Endothelial cell of umbilical vein (primary cell): ENCODE data around the gene SLC39A8. TPM values are rescaled to one million over a fixed set of nuclear protein-coding genes. Genes with fewer than 3 reads are reported as not detected.
"Not testable (repeated sequence)": the region's sequence is repeated elsewhere in the genome, so short reads cannot be mapped to it uniquely, and the experiment has no call there.

Experiments used
- BruUV-seq: library from RNA; stranded (reverse); fragments of 400-500 nt; replicated peaks from 2 replicates; lab custom pipeline; 2021; lab: Mats Ljungman, UMichigan
- CTCF ChIA-PET: fragments of 300-600, 350-600 bp; sonication (Branson Sonifier 250); formaldehyde crosslinking; loops from one replicate; lab custom pipeline; 2021; ENCODE audit warnings: antibody characterized with exemption, inconsistent platforms; lab: Charles Lee
- POLR2A ChIA-PET: fragments of 300-600, 350-600 bp; sonication (Branson Sonifier 250); formaldehyde crosslinking; loops from one replicate; lab custom pipeline; 2021; ENCODE audit warnings: antibody characterized with exemption, inconsistent platforms; lab: Charles Lee
- DNase-seq: peaks from one replicate; pipeline ENCODE4 v3.0.0-alpha.2; 2011; ENCODE audit warnings: low read depth, low spot score
- FAIRE-seq: peaks from 2 replicates; lab custom pipeline; 2011; peaks lifted over from hg19 to GRCh38; lab: Jason Lieb, UNC
- H2AFZ ChIP-seq: 2 replicates; pipeline ENCODE4 v1.6.0; 2012; ENCODE audit warnings: low read depth, low read length, control low read depth, inconsistent platforms
- H3K27ac ChIP-seq: 2 replicates; pipeline ENCODE4 v1.5.1; 2011; ENCODE audit warnings: low read depth, mild to moderate bottlenecking, control low read depth, low read length, moderate library complexity; ENCODE audit not compliant: insufficient read depth
- H3K27me3 ChIP-seq, 2 experiments: 2 replicates each; pipeline versions ENCODE4 v1.6.0 to v1.6.1; 2011; ENCODE audit warnings: low read length in 2 of 2, mixed read lengths in 1 of 2; ENCODE audit not compliant: control insufficient read depth in 2 of 2, insufficient read depth in 2 of 2
- H3K36me3 ChIP-seq, 2 experiments: 2 replicates in 1 of 2; 3 replicates in 1 of 2; pipeline ENCODE4 v1.5.1; 2011; ENCODE audit warnings: low read length in 2 of 2, mild to moderate bottlenecking in 1 of 2, moderate library complexity in 1 of 2; ENCODE audit not compliant: control insufficient read depth in 2 of 2, insufficient read depth in 2 of 2; ENCODE audit errors: extremely low read depth in 1 of 2
- H3K4me1 ChIP-seq: 3 replicates; pipeline ENCODE4 v1.5.1; 2011; ENCODE audit warnings: mild to moderate bottlenecking, low read length; ENCODE audit not compliant: control insufficient read depth, insufficient read depth; ENCODE audit errors: extremely low read depth
- H3K4me2 ChIP-seq: 2 replicates; pipeline ENCODE4 v1.6.1; 2011; ENCODE audit warnings: low read length, control low read depth, mixed read lengths; ENCODE audit not compliant: insufficient read depth
- H3K4me3 ChIP-seq, 3 experiments: fragments of 200-600 bp in 1 of 3; sonication (generic), shearing (Covaris generic) in 1 of 3; replicated peaks in 1 of 3; 2 replicates each; pipeline ENCODE4 v1.5.1; 2011 to 2016; ENCODE audit warnings: control low read depth in 3 of 3, low read length in 3 of 3, mild to moderate bottlenecking in 2 of 3, inconsistent platforms in 1 of 3, low read depth in 1 of 3, moderate library complexity in 1 of 3; ENCODE audit not compliant: insufficient read depth in 1 of 3
- H3K79me2 ChIP-seq: 2 replicates; pipeline ENCODE4 v1.6.0; 2012; ENCODE audit warnings: low read length, inconsistent platforms; ENCODE audit not compliant: control insufficient read depth, insufficient read depth
- H3K9ac ChIP-seq: replicated peaks from 2 replicates; pipeline ENCODE3; 2011; ENCODE audit warnings: low read length, control low read depth; ENCODE audit not compliant: insufficient read depth; ENCODE audit errors: extremely low read depth
- H3K9me1 ChIP-seq: replicated peaks from 3 replicates; pipeline ENCODE4 v1.6.0; 2011; ENCODE audit warnings: mild to moderate bottlenecking, low read length; ENCODE audit not compliant: control insufficient read depth, insufficient read depth; ENCODE audit errors: extremely low read depth
- H3K9me3 ChIP-seq: replicated peaks from 2 replicates; pipeline ENCODE4 v1.5.1; 2012; ENCODE audit warnings: low read length, inconsistent platforms; ENCODE audit not compliant: control insufficient read depth, insufficient read depth
- H4K20me1 ChIP-seq: replicated peaks from 2 replicates; pipeline ENCODE3; 2011; ENCODE audit warnings: mild to moderate bottlenecking, low read length; ENCODE audit not compliant: control insufficient read depth, insufficient read depth; ENCODE audit errors: extremely low read depth
- EZH2 ChIP-seq: IDR thresholded peaks from 2 replicates; pipeline ENCODE4 v1.6.1; 2012; ENCODE audit warnings: borderline replicate concordance, low read depth, mild to moderate bottlenecking, moderate library complexity, low read length, inconsistent platforms; ENCODE audit not compliant: severe bottlenecking
- FOS ChIP-seq: IDR thresholded peaks from 2 replicates; pipeline ENCODE4 v1.6.1; 2011; ENCODE audit warnings: mild to moderate bottlenecking, low read length, moderate library complexity, borderline replicate concordance; ENCODE audit not compliant: insufficient read depth
- GATA2 ChIP-seq: IDR thresholded peaks from 2 replicates; pipeline ENCODE4 v1.7.0; 2011; ENCODE audit warnings: low read depth, mild to moderate bottlenecking, moderate library complexity, mixed read lengths, low read length; ENCODE audit not compliant: insufficient read length, insufficient read depth
- JUN ChIP-seq: IDR thresholded peaks from 2 replicates; pipeline ENCODE4 v1.6.1; 2011; ENCODE audit warnings: borderline replicate concordance, low read depth; ENCODE audit not compliant: insufficient read length, insufficient read depth
- MYC ChIP-seq: IDR thresholded peaks from one replicate; pipeline ENCODE4 v1.6.1; 2011; ENCODE audit warnings: mild to moderate bottlenecking, low read depth, low read length
- POLR2A ChIP-seq: IDR thresholded peaks from 2 replicates; pipeline ENCODE4 v1.6.1; 2012; ENCODE audit warnings: low read depth, mild to moderate bottlenecking, control low read depth, low read length
- POLR2AphosphoS5 ChIP-seq: IDR thresholded peaks from 2 replicates; pipeline ENCODE4 v1.6.1; 2012; ENCODE audit warnings: low read depth, mild to moderate bottlenecking, control low read depth, low read length, moderate library complexity; ENCODE audit not compliant: insufficient read depth
- dilution Hi-C: fragments of 300-500 bp; cut with MboI; formaldehyde crosslinking; loops from one replicate; pipeline ENCODE4 v1.15.0; 2019; ENCODE audit warnings: low sequenced_read_pairs; ENCODE audit not compliant: extremely low pct_ligation_motif_present
- intact Hi-C: fragments of 100-400 bp; cut with micrococcal nuclease; formaldehyde crosslinking; loops from one replicate; pipeline ENCODE4 v1.10.0; 2022
- polyA plus RNA-seq, 4 experiments: library from polyadenylated mRNA; depleted of rRNA in 3 of 4; stranded (reverse) in 3 of 4; unstranded in 1 of 4; fragments of >200 nt; gene quantifications; 2 replicates each; pipeline versions ENCODE4 v1.2.1 to v1.2.3, GENCODE V29; 2011 to 2012; ENCODE audit warnings: missing spikeins in 1 of 4
- total RNA-seq: library from RNA; stranded (reverse); gene quantifications from 2 replicates; pipeline ENCODE4 v1.2.3, GENCODE V29; 2021
- TF ChIP-seq, protein P1 (sequence below), 2 donors: IDR thresholded peaks; 1 replicate in 1 of 2; 2 replicates in 1 of 2; pipeline ENCODE4 v1.5.1; 2011; ENCODE audit warnings: low read length in 2 of 2, mild to moderate bottlenecking in 2 of 2, moderate library complexity in 2 of 2, control low read depth in 1 of 2, inconsistent platforms in 1 of 2, low read depth in 1 of 2; ENCODE audit not compliant: insufficient read depth in 1 of 2; ENCODE audit errors: extremely low read depth in 1 of 2
- TF ChIP-seq, protein P2 (sequence below): IDR thresholded peaks from 2 replicates; pipeline ENCODE4 v1.6.1; 2011; ENCODE audit not compliant: insufficient read depth, insufficient read length

Gene SLC39A8
- total and polyA plus RNA-seq, 2 donors (not counting 3 experiments of a cell fraction or from before 2014, with no cell fraction given): 1.7 to 6.7 TPM

- ChIA-PET CTCF (no interaction called here), POLR2A (no interaction called here)
- Histone ChIP-seq H3K9me3 (no peaks in the 10 kb centered on the region), H3K27ac (no peak overlapping the region), H3K4me3 (no peak overlapping the region), H4K20me1 (no peaks in the 10 kb centered on the region), H3K36me3 (no peaks in the 10 kb centered on the region), H3K79me2 (no peaks in the 10 kb centered on the region), H3K27me3 (no peaks in the 10 kb centered on the region), H3K4me2 (no peak overlapping the region), H3K9ac (no peak overlapping the region), H3K9me1 (no peaks in the 10 kb centered on the region), H2AFZ (no peak overlapping the region), H3K4me1 (no peaks in the 10 kb centered on the region)
- no peak for DNase-seq
- TF ChIP-seq POLR2A (no peak), GATA2 (no peak), JUN (no peak), POLR2AphosphoS5 (no peak), MYC (no peak), EZH2 (no peak), FOS (no peak)
- TF ChIP-seq, protein P1, sequence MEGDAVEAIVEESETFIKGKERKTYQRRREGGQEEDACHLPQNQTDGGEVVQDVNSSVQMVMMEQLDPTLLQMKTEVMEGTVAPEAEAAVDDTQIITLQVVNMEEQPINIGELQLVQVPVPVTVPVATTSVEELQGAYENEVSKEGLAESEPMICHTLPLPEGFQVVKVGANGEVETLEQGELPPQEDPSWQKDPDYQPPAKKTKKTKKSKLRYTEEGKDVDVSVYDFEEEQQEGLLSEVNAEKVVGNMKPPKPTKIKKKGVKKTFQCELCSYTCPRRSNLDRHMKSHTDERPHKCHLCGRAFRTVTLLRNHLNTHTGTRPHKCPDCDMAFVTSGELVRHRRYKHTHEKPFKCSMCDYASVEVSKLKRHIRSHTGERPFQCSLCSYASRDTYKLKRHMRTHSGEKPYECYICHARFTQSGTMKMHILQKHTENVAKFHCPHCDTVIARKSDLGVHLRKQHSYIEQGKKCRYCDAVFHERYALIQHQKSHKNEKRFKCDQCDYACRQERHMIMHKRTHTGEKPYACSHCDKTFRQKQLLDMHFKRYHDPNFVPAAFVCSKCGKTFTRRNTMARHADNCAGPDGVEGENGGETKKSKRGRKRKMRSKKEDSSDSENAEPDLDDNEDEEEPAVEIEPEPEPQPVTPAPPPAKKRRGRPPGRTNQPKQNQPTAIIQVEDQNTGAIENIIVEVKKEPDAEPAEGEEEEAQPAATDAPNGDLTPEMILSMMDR (IDR thresholded peaks at IDR 0.05; ENCODE audit: extremely low read depth in 1 of 2, insufficient read depth in 1 of 2, low read depth in 1 of 2, low read length in 2 of 2): no peak
- TF ChIP-seq, protein P2, sequence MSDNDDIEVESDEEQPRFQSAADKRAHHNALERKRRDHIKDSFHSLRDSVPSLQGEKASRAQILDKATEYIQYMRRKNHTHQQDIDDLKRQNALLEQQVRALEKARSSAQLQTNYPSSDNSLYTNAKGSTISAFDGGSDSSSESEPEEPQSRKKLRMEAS: no peak
- intact Hi-C loops (no loop called here), dilution Hi-C loops (no loop called here)
- BruUV-seq: no TSS peak
- FAIRE-seq: no peak
Measured at GRCh38 chr4:102244878-102245535, 100.3 kb downstream of the SLC39A8 start.

DNA sequence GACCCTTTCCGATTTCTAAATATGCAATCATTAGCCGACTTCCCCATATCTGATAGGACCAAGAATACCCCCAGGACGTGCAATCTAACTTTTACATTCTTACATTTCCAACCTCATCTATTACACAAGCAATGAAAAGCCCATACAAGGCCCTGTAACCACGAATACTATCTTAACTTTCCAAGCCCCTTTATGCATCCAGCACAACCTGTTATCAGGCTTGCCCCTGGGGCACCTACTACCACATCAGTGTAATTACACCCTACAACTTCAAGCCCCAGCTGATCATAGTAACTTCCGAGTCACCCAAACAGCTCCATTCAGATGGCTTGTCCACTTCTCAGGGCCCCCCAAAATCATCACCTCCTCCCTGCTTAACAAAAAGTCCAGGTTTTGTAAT, 102.0 kb downstream of the SLC39A8 start:
- H3K79me2 ChIP-seq, H3K36me3 ChIP-seq, H3K9me3 ChIP-seq, dilution Hi-C loops, H3K9me1 ChIP-seq, BruUV-seq, H3K27ac ChIP-seq, POLR2A ChIA-PET, intact Hi-C loops, H3K4me1 ChIP-seq, DNase-seq, H4K20me1 ChIP-seq, FAIRE-seq, H3K9ac ChIP-seq, H3K27me3 ChIP-seq, H2AFZ ChIP-seq, H3K4me2 ChIP-seq, H3K4me3 ChIP-seq, CTCF ChIA-PET: not testable (repeated sequence)
